A549 (cell line): ENCODE data around the gene HLCS. TPM values are rescaled to one million over a fixed set of nuclear protein-coding genes. Genes with fewer than 3 reads are reported as not detected.
A peak's percentile ranks its signal among the peaks of the same experiment; 100 is the strongest.

Experiments used
- ATAC-seq, 2 experiments: fragments of 200-7000 bp in 1 of 2; fragments of >200 bp in 1 of 2; cut with Nextera tagmentation in 1 of 2; cut with Tn5 transposase in 1 of 2; 3 replicates each; pipeline versions ENCODE4 v1.8.0 to v1.9.1; 2018 to 2020; ENCODE audit warnings: mild to moderate bottlenecking in 1 of 2, moderate library complexity in 1 of 2
- CTCF ChIA-PET: fragments of 300-600 bp; sonication (Branson Sonifier 250); formaldehyde crosslinking; extraction: SDS; loops from one replicate; lab custom pipeline; 2021; ENCODE audit warnings: antibody characterized with exemption, inconsistent platforms; lab: Yijun Ruan, JAX
- POLR2A ChIA-PET: fragments of 350-600 bp; formaldehyde crosslinking; extraction: SDS; loops from one replicate; lab custom pipeline; 2021; ENCODE audit warnings: antibody characterized with exemption, inconsistent platforms; lab: Yijun Ruan, JAX
- DNase-seq, 2 experiments: peaks; one replicate each; pipeline versions ENCODE4 v3.0.0 to v3.0.0-alpha.2; 2011 to 2016; ENCODE audit warnings: low read depth in 1 of 2, low spot score in 1 of 2
- FAIRE-seq: peaks from 2 replicates; lab custom pipeline; 2011; peaks lifted over from hg19 to GRCh38; lab: Jason Lieb, UNC
- H3K27ac ChIP-seq, 2 experiments: fragments of >200 bp; sonication (Bioruptor Twin); formaldehyde crosslinking; 3 replicates each; pipeline ENCODE4 v1.5.1; 2016 to 2017
- H3K4me1 ChIP-seq: fragments of >200 bp; sonication (Bioruptor Twin); formaldehyde crosslinking; 3 replicates; pipeline ENCODE4 v1.6.1; 2016
- H3K4me2 ChIP-seq: fragments of >200 bp; sonication (Bioruptor Twin); formaldehyde crosslinking; 3 replicates; pipeline ENCODE4 v1.6.1; 2016
- H3K4me3 ChIP-seq: fragments of >200 bp; sonication (Bioruptor Twin); formaldehyde crosslinking; 3 replicates; pipeline ENCODE4 v1.5.1; 2016
- H3K9me3 ChIP-seq: fragments of >200 bp; sonication (Bioruptor Twin); formaldehyde crosslinking; 3 replicates; pipeline ENCODE4 v1.6.1; 2016
- ATOH8 ChIP-seq: fragments of 250-450 bp; sonication (Bioruptor Pico); IDR thresholded peaks from 2 replicates; pipeline ENCODE4 v1.5.0; 2020; ENCODE audit warnings: low read depth, mild to moderate bottlenecking, moderate library complexity
- BCL3 ChIP-seq: fragments of >200 bp; sonication (Bioruptor Twin); formaldehyde crosslinking; IDR thresholded peaks from 3 replicates; pipeline ENCODE4 v1.6.1; 2016
- CBX2 ChIP-seq: fragments of 200-600 bp; sonication (generic); IDR thresholded peaks from 2 replicates; pipeline ENCODE4 v1.6.1; 2016; ENCODE audit warnings: low read depth, mild to moderate bottlenecking, borderline replicate concordance
- CBX8 ChIP-seq: fragments of 200-600 bp; sonication (generic); IDR thresholded peaks from 2 replicates; pipeline ENCODE4 v1.6.1; 2016
- CEBPB ChIP-seq, 2 experiments: fragments of >200 bp in 1 of 2; sonication (Bioruptor Twin) in 1 of 2; formaldehyde crosslinking in 1 of 2; IDR thresholded peaks; 2 replicates each; pipeline ENCODE4 v1.6.1; 2012 to 2016
- CHD2 ChIP-seq: fragments of 150-350 bp; IDR thresholded peaks from 2 replicates; pipeline ENCODE4 v1.6.1; 2014; ENCODE audit warnings: low read length; ENCODE audit not compliant: partially characterized antibody
- CTCF ChIP-seq: fragments of >200 bp; sonication (Bioruptor Twin); formaldehyde crosslinking; IDR thresholded peaks from 3 replicates; pipeline ENCODE4 v1.5.1; 2016
- GATA3 ChIP-seq: IDR thresholded peaks from 2 replicates; pipeline ENCODE4 v1.6.1; 2012; ENCODE audit warnings: borderline replicate concordance
- HDAC2 ChIP-seq: fragments of 200-600 bp; sonication (generic); IDR thresholded peaks from 2 replicates; pipeline ENCODE4 v1.6.1; 2016
- HOXB13 ChIP-seq: fragments of 250-450 bp; sonication (Bioruptor Pico); IDR thresholded peaks from 2 replicates; pipeline ENCODE4 v1.5.0; 2020; ENCODE audit warnings: low read depth, mild to moderate bottlenecking, moderate library complexity
- HOXB5 ChIP-seq: fragments of 250-450 bp; sonication (Bioruptor Pico); IDR thresholded peaks from 2 replicates; pipeline ENCODE4 v1.5.0; 2020; ENCODE audit warnings: mild to moderate bottlenecking, moderate library complexity
- JUN ChIP-seq, 2 experiments: fragments of >200 bp; sonication (Bioruptor Twin); formaldehyde crosslinking; IDR thresholded peaks; 2 replicates in 1 of 2; 3 replicates in 1 of 2; pipeline ENCODE4 v1.6.1; 2016 to 2017
- MAX ChIP-seq: IDR thresholded peaks from 2 replicates; pipeline ENCODE4 v1.6.1; 2012
- MYC ChIP-seq: IDR thresholded peaks from 2 replicates; pipeline ENCODE4 v1.6.1; 2012; ENCODE audit warnings: mild to moderate bottlenecking, inconsistent platforms, low read length, improper control_type of control experiment, borderline replicate concordance
- POLR2A ChIP-seq: IDR thresholded peaks from 2 replicates; pipeline ENCODE4 v1.6.1; 2012; ENCODE audit warnings: mild to moderate bottlenecking, low read length
- RAD21 ChIP-seq, 2 experiments: fragments of >200 bp in 1 of 2; sonication (Bioruptor Twin) in 1 of 2; formaldehyde crosslinking in 1 of 2; IDR thresholded peaks in 1 of 2; conservative IDR thresholded peaks in 1 of 2; 2 replicates in 1 of 2; 3 replicates in 1 of 2; pipeline ENCODE4 v1.6.1; 2012 to 2018; ENCODE audit warnings: inconsistent platforms in 1 of 2
- SMC3 ChIP-seq: fragments of >200 bp; sonication (Bioruptor Twin); formaldehyde crosslinking; IDR thresholded peaks from 3 replicates; pipeline ENCODE4 v1.6.1; 2018; ENCODE audit warnings: inconsistent platforms
- TFCP2L1 ChIP-seq: fragments of 250-450 bp; sonication (Bioruptor Pico); IDR thresholded peaks from 2 replicates; pipeline ENCODE4 v1.5.0; 2021; ENCODE audit warnings: mild to moderate bottlenecking
- TP53 ChIP-seq: fragments of 250-450 bp; sonication (Bioruptor Pico); IDR thresholded peaks from 2 replicates; pipeline ENCODE4 v1.5.0; 2021; ENCODE audit warnings: mild to moderate bottlenecking, moderate library complexity
- ZFP36 ChIP-seq: fragments of 450-650 bp; IDR thresholded peaks from 2 replicates; pipeline ENCODE4 v1.6.1; 2014; ENCODE audit warnings: borderline replicate concordance; ENCODE audit not compliant: partially characterized antibody
- WGBS: methylation state at CpG from one replicate; pipeline ENCODE4 v1.1.6; 2017; ENCODE audit errors: missing lambda C conversion rate; 5-methylcytosine and 5-hydroxymethylcytosine counted together
- polyA plus RNA-seq, 4 experiments: library from polyadenylated mRNA; depleted of rRNA in 3 of 4; stranded (reverse); fragments of >200 nt; fragmentation: RNase III in 1 of 4; extraction: RNeasy Plus Mini Kit Qiagen cat#74134 plus additional on column Dnase treatment in 1 of 4; gene quantifications; 2 replicates in 3 of 4; 3 replicates in 1 of 4; pipeline ENCODE4 v1.2.3, GENCODE V29; 2011 to 2017

Gene HLCS
- polyA plus RNA-seq, 2 of the 4 experiments (the other 2 are of a cell fraction), result 8.4 to 24.3 TPM

GRCh38 chr21:36992671-36993070 lies 26.2 kb upstream of the HLCS start (continued):
- no peak for TF ChIP-seq MYC
- no peak for TF ChIP-seq CHD2
- TF ChIP-seq ZFP36, result no peak
- TF ChIP-seq JUN (IDR thresholded peaks at IDR 0.05), result no peak

GRCh38 chr21:36990508-36991205 lies 24.2 kb upstream of the HLCS start:
- Histone ChIP-seq H3K27ac (peak overlapping the region; percentile 80 to 96), H3K9me3 (no peaks in the 10 kb centered on the region), H3K4me1 (peaks cover 15% of the 10 kb centered on the region), H3K4me3 (peak overlapping the region; percentile 46), H3K4me2 (peak overlapping the region; percentile 67)
- ChIA-PET CTCF (interaction anchor here (0.6 to 5.8 kb wide), 17 partner anchors 8 to 571 kb away, joined by 3 to 36 read pairs (median 6); no protein-coding TSS in a partner anchor), POLR2A (interaction anchor here (0.6 to 1.7 kb wide), 4 partner anchors 12 to 22 kb away, joined by 3 to 5 read pairs (median 4); partner anchors contain the start of gene RIPPLY3)
- ATAC-seq (no peak), FAIRE-seq (no peak), DNase-seq (no peak)
- whole genome bisulfite sequencing, result 65% methylated on average over 17 of the region's 21 CpGs
- TF ChIP-seq GATA3, result no peak
- no peak for TF ChIP-seq CBX8
- 0 out of 2 replicates have a peak, but pooled peaks have one; percentile 2 for TF ChIP-seq MAX
- TF ChIP-seq CTCF, result no peak
- TF ChIP-seq MYC, result no peak
- peak; percentile 54; the same call in 1 of the 2 replicates for TF ChIP-seq HOXB13 (CRISPR knock-in tag)
- TF ChIP-seq CEBPB (IDR thresholded peaks at IDR 0.05), result no peak
- TF ChIP-seq TP53, result no peak

- ChIA-PET CTCF (interaction anchor here (0.6 to 5.8 kb wide), 28 partner anchors 7 to 570 kb away, joined by 3 to 36 read pairs (median 5); partner anchors contain the start of gene RIPPLY3), POLR2A (interaction anchor here (0.6 to 1.7 kb wide), 10 partner anchors 11 to 83 kb away, joined by 3 to 11 read pairs (median 4); partner anchors contain the start of genes PIGP, RIPPLY3 and TTC3)
- 50% methylated on average over 3 of the region's 97 CpGs for WGBS
- ATAC-seq (peak; percentile 93 to 96), FAIRE-seq (no peak), DNase-seq (peak; percentile 87 to 91)
- Histone ChIP-seq H3K27ac (peak overlapping the region; percentile 80 to 96), H3K4me1 (peaks cover 15% of the 10 kb centered on the region), H3K9me3 (no peaks in the 10 kb centered on the region), H3K4me2 (peak overlapping the region; percentile 67), H3K4me3 (peak overlapping the region; percentile 46)
- no peak for TF ChIP-seq CBX2
- peak; percentile 50; the same call in 1 of the 2 replicates for TF ChIP-seq TFCP2L1 (CRISPR knock-in tag)
- TF ChIP-seq HOXB5 (CRISPR knock-in tag), result peak; percentile 55; the same call in 1 of the 2 replicates
- peak; percentile 49 for TF ChIP-seq SMC3
- 0 out of 2 replicates have a peak, but pooled peaks have one; percentile 42 for TF ChIP-seq HOXB13 (CRISPR knock-in tag)
- TF ChIP-seq CTCF, result peak; percentile 72
- 0 out of 2 replicates have a peak, but pooled peaks have one; percentile 18 for TF ChIP-seq ATOH8 (CRISPR knock-in tag)
- peak; percentile 52 for TF ChIP-seq MAX
- peak in 1 of 2 experiments; percentile 29; a peak in 1 of 5 replicates for TF ChIP-seq RAD21 (conservative IDR thresholded peaks at IDR 0.05 in 1 of 2, IDR thresholded peaks at IDR 0.05 in 1 of 2)
- TF ChIP-seq POLR2A, result peak; percentile 50
- TF ChIP-seq BCL3, result 0 out of 3 replicates have a peak, but pooled peaks have one; percentile 18
- TF ChIP-seq HDAC2, result no peak
- peak in 1 of 2 experiments; percentile 66; a peak in 2 of 5 replicates for TF ChIP-seq JUN (IDR thresholded peaks at IDR 0.05)
- no peak for TF ChIP-seq MYC
These were observed 23.4 kb upstream of the HLCS start for GRCh38 chr21:36989699-36990507.
